OCI-LY1 (cell line): ENCODE results near the gene EPAS1.

ENCODE experiments used
- H2AFZ ChIP-seq: fragments of 200-600 bp; sonication (generic), shearing (Covaris generic); 2 replicates; pipeline ENCODE4 v1.6.0; 2014; ENCODE audit warnings: antibody characterized with exemption, mild to moderate bottlenecking, low read length
- H3F3A ChIP-seq: fragments of 200-600 bp; sonication (generic), shearing (Covaris generic); 2 replicates; pipeline ENCODE4 v1.6.0; 2014; ENCODE audit warnings: mild to moderate bottlenecking, antibody characterized with exemption, low read length, moderate library complexity; ENCODE audit not compliant: insufficient read depth
- H3K27ac ChIP-seq: fragments of 200-600 bp; sonication (generic); 2 replicates; pipeline ENCODE4 v1.5.1; 2014; ENCODE audit warnings: low read length, mixed run types, mild to moderate bottlenecking, low read depth; ENCODE audit not compliant: poor library complexity, severe bottlenecking
- H3K27me3 ChIP-seq: fragments of 200-600 bp; sonication (generic); 2 replicates; pipeline ENCODE4 v1.6.0; 2014; ENCODE audit warnings: antibody characterized with exemption, mild to moderate bottlenecking, low read length, moderate library complexity; ENCODE audit not compliant: insufficient read depth
- H3K36me3 ChIP-seq: fragments of 200-600 bp; sonication (generic); 2 replicates; pipeline ENCODE4 v1.6.1; 2014; ENCODE audit warnings: mild to moderate bottlenecking, antibody characterized with exemption, low read length, moderate library complexity, mixed read lengths; ENCODE audit not compliant: insufficient read depth
- H3K4me1 ChIP-seq: fragments of 200-600 bp; sonication (generic); 2 replicates; pipeline ENCODE4 v1.5.1; 2014; ENCODE audit warnings: mild to moderate bottlenecking, low read length, moderate library complexity; ENCODE audit not compliant: insufficient read depth, severe bottlenecking
- H3K4me2 ChIP-seq: fragments of 200-600 bp; sonication (generic), shearing (Covaris generic); 2 replicates; pipeline ENCODE4 v1.6.1; 2014; ENCODE audit warnings: low read length
- H3K4me3 ChIP-seq: fragments of 200-600 bp; sonication (generic); 2 replicates; pipeline ENCODE4 v1.5.1; 2014; ENCODE audit warnings: low read length, low read depth, mild to moderate bottlenecking, mixed read lengths; ENCODE audit not compliant: poor library complexity, severe bottlenecking
- H3K79me2 ChIP-seq: fragments of 200-600 bp; shearing (Covaris generic); 2 replicates; pipeline ENCODE4 v1.6.1; 2016; ENCODE audit warnings: mixed run types, low read length, mixed read lengths; ENCODE audit not compliant: insufficient read depth
- H3K9ac ChIP-seq: fragments of 200-600 bp; sonication (generic), shearing (Covaris generic); 2 replicates; pipeline ENCODE4 v1.6.1; 2014; ENCODE audit warnings: mild to moderate bottlenecking, low read length, mixed read lengths
- H3K9me2 ChIP-seq: fragments of 200-600 bp; sonication (generic), shearing (Covaris generic); 2 replicates; pipeline ENCODE4 v1.6.1; 2014; ENCODE audit warnings: low read depth, mild to moderate bottlenecking, low read length, mixed read lengths
- H3K9me3 ChIP-seq: fragments of 200-600 bp; shearing (Covaris generic); 2 replicates; pipeline ENCODE4 v1.6.1; 2014; ENCODE audit warnings: low read length, mixed read lengths
- H4K20me1 ChIP-seq: fragments of 200-600 bp; sonication (generic), shearing (Covaris generic); 2 replicates; pipeline ENCODE4 v1.6.0; 2016; ENCODE audit warnings: mild to moderate bottlenecking, low read length; ENCODE audit not compliant: insufficient read depth
- EZH2 ChIP-seq: fragments of 200-600 bp; sonication (generic), shearing (Covaris generic); IDR thresholded peaks from 2 replicates; pipeline ENCODE4 v1.8.0; 2017; ENCODE audit warnings: borderline replicate concordance, mixed run types, mild to moderate bottlenecking, antibody characterized with exemption, low read length, moderate library complexity, mixed read lengths
- TF ChIP-seq, protein P1 (sequence below): fragments of 200-600 bp; sonication (generic), shearing (Covaris generic); IDR thresholded peaks from 2 replicates; pipeline ENCODE4 v1.5.1; 2017; ENCODE audit warnings: mild to moderate bottlenecking, antibody characterized with exemption, low read length, moderate library complexity, mixed read lengths

Gene EPAS1

DNA sequence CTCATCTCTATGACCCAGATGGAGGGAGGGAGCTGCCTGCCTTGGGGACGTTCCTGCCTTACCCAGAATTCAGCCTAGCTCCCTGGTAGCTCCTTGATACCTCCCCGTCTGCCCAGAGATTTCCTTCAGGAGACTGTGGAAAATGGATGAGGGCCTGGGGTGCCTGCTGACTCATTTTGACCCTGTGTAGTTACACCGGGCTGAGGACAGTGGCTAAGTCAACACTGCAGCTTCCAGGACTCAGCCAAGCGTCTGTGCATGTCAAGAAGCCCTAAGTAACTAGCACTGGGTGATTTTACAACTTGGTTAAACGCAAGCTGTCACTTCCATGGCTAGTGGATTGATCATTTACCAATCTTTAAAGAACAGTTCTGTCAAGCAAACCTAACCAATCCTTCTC, 23.3 kb upstream of the EPAS1 start:
- H3F3A ChIP-seq = no peaks in the 10 kb centered on the region
- TF ChIP-seq, protein P1, sequence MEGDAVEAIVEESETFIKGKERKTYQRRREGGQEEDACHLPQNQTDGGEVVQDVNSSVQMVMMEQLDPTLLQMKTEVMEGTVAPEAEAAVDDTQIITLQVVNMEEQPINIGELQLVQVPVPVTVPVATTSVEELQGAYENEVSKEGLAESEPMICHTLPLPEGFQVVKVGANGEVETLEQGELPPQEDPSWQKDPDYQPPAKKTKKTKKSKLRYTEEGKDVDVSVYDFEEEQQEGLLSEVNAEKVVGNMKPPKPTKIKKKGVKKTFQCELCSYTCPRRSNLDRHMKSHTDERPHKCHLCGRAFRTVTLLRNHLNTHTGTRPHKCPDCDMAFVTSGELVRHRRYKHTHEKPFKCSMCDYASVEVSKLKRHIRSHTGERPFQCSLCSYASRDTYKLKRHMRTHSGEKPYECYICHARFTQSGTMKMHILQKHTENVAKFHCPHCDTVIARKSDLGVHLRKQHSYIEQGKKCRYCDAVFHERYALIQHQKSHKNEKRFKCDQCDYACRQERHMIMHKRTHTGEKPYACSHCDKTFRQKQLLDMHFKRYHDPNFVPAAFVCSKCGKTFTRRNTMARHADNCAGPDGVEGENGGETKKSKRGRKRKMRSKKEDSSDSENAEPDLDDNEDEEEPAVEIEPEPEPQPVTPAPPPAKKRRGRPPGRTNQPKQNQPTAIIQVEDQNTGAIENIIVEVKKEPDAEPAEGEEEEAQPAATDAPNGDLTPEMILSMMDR = no peak
- no peaks in the 10 kb centered on the region for H3K4me1 ChIP-seq
- H3K9ac ChIP-seq = no peak overlapping the region
- H3K27ac ChIP-seq = no peak overlapping the region
- no peak overlapping the region for H3K4me2 ChIP-seq
- H4K20me1 ChIP-seq = no peaks in the 10 kb centered on the region
- no peaks in the 10 kb centered on the region for H3K27me3 ChIP-seq
- H3K36me3 ChIP-seq = no peaks in the 10 kb centered on the region
- no peak overlapping the region for H2AFZ ChIP-seq
- no peaks in the 10 kb centered on the region for H3K79me2 ChIP-seq
- no peaks in the 10 kb centered on the region for H3K9me2 ChIP-seq
- H3K9me3 ChIP-seq = no peaks in the 10 kb centered on the region
- no peak overlapping the region for H3K4me3 ChIP-seq

DNA sequence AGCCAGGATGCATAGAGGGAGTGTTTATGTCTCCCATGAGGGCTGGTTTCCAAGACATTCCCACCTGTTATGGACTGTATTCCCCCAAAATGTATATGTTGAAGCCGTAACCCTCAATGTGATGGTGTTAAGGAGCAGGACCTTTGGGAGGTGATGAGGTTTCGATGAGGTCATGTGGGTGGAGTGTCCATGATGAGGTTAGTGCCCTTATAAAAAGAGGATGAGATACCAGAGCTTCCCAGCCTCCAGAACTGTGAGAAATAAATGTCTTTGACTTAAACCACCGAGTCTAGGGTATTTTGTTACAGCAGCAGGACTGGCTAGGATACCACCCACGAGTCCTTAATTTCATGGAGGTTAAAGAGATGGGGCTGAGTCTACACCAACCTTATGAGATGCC, 22.6 kb upstream of the EPAS1 start:
- H3K9me2 ChIP-seq = no peaks in the 10 kb centered on the region
- no peaks in the 10 kb centered on the region for H3K27me3 ChIP-seq
- H3K4me1 ChIP-seq = no peaks in the 10 kb centered on the region
- no peak for TF ChIP-seq EZH2
- TF ChIP-seq, protein P1 = no peak
- no peaks in the 10 kb centered on the region for H3K9me3 ChIP-seq
- H3K4me3 ChIP-seq = no peak overlapping the region
- H3F3A ChIP-seq = no peaks in the 10 kb centered on the region
- no peaks in the 10 kb centered on the region for H4K20me1 ChIP-seq
- H3K79me2 ChIP-seq = no peaks in the 10 kb centered on the region
- H3K27ac ChIP-seq = no peak overlapping the region
- no peaks in the 10 kb centered on the region for H3K36me3 ChIP-seq
- H3K9ac ChIP-seq = no peak overlapping the region
- no peak overlapping the region for H2AFZ ChIP-seq
- no peak overlapping the region for H3K4me2 ChIP-seq

DNA sequence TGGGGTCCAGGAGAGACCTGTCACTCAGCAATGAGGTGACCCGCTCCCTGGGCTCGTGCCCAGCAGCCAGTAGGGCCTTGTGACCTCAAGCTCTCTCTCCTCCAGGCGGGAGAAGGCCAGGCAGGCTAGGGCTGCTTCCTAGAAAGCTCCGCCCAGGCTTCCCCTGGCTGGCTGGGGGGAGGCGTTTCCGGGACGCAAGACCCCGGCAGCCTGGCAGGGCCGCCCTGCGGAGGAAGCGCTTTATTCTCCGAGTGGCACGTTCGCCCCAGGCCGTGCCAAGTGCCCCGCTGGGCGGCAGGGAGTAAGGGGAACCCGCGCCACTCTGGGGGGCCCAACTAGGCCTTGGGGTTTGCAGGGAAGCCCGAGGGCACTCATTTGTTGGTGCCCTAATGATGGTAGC, 21.2 kb upstream of the EPAS1 start:
- TF ChIP-seq, protein P1 = no peak
- TF ChIP-seq EZH2 = no peak
- Histone ChIP-seq H3K27me3 (no peaks in the 10 kb centered on the region), H3K9ac (no peak overlapping the region), H3K9me3 (no peaks in the 10 kb centered on the region), H3K4me2 (no peak overlapping the region), H3K4me1 (no peaks in the 10 kb centered on the region), H3K79me2 (no peaks in the 10 kb centered on the region), H3F3A (no peaks in the 10 kb centered on the region), H3K9me2 (no peaks in the 10 kb centered on the region), H3K4me3 (no peak overlapping the region), H3K36me3 (no peaks in the 10 kb centered on the region), H4K20me1 (no peaks in the 10 kb centered on the region), H3K27ac (no peak overlapping the region), H2AFZ (no peak overlapping the region)
